Glutamatergic neuron (in vitro differentiated cells): Measurements from ENCODE around the gene FRRS1. TPM values are rescaled to one million over a fixed set of nuclear protein-coding genes. Genes with fewer than 3 reads are reported as not detected.

Experiments used
- DNase-seq: peaks from one replicate; pipeline ENCODE4 v3.0.0; 2022
- H3K27ac Mint-ChIP-seq: one replicate; pipeline ENCODE4 v1.8.0; 2020; ENCODE audit warnings: mild to moderate bottlenecking, mixed read lengths, inconsistent platforms; ENCODE audit not compliant: unreplicated experiment
- H3K27me3 Mint-ChIP-seq: one replicate; pipeline ENCODE4 v1.8.0; 2020; ENCODE audit warnings: mild to moderate bottlenecking, moderate library complexity, mixed read lengths, inconsistent platforms; ENCODE audit not compliant: unreplicated experiment
- H3K36me3 Mint-ChIP-seq: one replicate; pipeline ENCODE4 v1.8.0; 2020; ENCODE audit warnings: mild to moderate bottlenecking, mixed read lengths, inconsistent platforms; ENCODE audit not compliant: unreplicated experiment
- H3K4me1 Mint-ChIP-seq: one replicate; pipeline ENCODE4 v1.8.0; 2020; ENCODE audit warnings: mild to moderate bottlenecking, low read depth, mixed read lengths, inconsistent platforms; ENCODE audit not compliant: unreplicated experiment
- H3K4me3 Mint-ChIP-seq: one replicate; pipeline ENCODE4 v1.8.0; 2020; ENCODE audit warnings: mild to moderate bottlenecking, mixed read lengths, inconsistent platforms; ENCODE audit not compliant: unreplicated experiment
- H3K9me3 Mint-ChIP-seq: one replicate; pipeline ENCODE4 v1.8.0; 2020; ENCODE audit warnings: mild to moderate bottlenecking, moderate library complexity, mixed read lengths, inconsistent platforms; ENCODE audit not compliant: unreplicated experiment
- total RNA-seq: library from RNA; stranded (reverse); fragmentation: NEBNext Ultra II Directional; extraction: Animal tissue kit (Norgen Biotek cat#: 25700); gene quantifications from one replicate; pipeline ENCODE4 v1.2.1, GENCODE V29; 2021; ENCODE audit not compliant: unreplicated experiment
- TF ChIP-seq, protein P1 (sequence below): fragments of 200-600 bp; sonication (generic); IDR thresholded peaks from one replicate; pipeline ENCODE4 v1.5.0; 2021; ENCODE audit not compliant: partially characterized antibody, unreplicated experiment

The FRRS1 gene
- total RNA-seq, 1 donor from 2014 or later: 1.3 TPM

- H3K27me3 Mint-ChIP-seq: no peaks in the 10 kb centered on the region
- TF ChIP-seq, protein P1, sequence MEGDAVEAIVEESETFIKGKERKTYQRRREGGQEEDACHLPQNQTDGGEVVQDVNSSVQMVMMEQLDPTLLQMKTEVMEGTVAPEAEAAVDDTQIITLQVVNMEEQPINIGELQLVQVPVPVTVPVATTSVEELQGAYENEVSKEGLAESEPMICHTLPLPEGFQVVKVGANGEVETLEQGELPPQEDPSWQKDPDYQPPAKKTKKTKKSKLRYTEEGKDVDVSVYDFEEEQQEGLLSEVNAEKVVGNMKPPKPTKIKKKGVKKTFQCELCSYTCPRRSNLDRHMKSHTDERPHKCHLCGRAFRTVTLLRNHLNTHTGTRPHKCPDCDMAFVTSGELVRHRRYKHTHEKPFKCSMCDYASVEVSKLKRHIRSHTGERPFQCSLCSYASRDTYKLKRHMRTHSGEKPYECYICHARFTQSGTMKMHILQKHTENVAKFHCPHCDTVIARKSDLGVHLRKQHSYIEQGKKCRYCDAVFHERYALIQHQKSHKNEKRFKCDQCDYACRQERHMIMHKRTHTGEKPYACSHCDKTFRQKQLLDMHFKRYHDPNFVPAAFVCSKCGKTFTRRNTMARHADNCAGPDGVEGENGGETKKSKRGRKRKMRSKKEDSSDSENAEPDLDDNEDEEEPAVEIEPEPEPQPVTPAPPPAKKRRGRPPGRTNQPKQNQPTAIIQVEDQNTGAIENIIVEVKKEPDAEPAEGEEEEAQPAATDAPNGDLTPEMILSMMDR: no peak
- no peaks in the 10 kb centered on the region for H3K9me3 Mint-ChIP-seq
- no peak overlapping the region for H3K4me3 Mint-ChIP-seq
- H3K4me1 Mint-ChIP-seq: no peaks in the 10 kb centered on the region
- no peak for DNase-seq
- H3K27ac Mint-ChIP-seq: no peak overlapping the region
- no peaks in the 10 kb centered on the region for H3K36me3 Mint-ChIP-seq
Observed at GRCh38 chr1:99755664-99756063, 10.8 kb downstream of the FRRS1 start.

DNA sequence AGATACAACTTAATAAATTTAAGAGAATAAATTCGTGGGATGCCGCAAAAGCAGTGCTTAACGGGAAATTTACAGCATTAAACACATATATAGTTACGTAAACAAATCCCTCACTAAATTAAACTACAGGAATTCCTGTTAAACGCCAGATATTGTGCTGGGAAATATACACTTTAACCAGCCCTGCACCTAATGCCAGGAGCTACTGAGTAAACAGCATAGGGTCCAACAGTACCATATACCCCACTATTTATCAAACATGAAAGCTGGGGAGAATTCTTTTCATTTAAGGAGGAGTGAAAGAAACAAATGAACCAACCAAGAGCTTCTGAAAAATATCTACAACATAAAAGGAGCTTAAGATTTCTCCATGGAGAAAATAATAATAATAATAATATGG is 11.7 kb downstream of the FRRS1 start:
- no peak overlapping the region for H3K4me3 Mint-ChIP-seq
- H3K4me1 Mint-ChIP-seq: no peaks in the 10 kb centered on the region
- no peaks in the 10 kb centered on the region for H3K36me3 Mint-ChIP-seq

DNA sequence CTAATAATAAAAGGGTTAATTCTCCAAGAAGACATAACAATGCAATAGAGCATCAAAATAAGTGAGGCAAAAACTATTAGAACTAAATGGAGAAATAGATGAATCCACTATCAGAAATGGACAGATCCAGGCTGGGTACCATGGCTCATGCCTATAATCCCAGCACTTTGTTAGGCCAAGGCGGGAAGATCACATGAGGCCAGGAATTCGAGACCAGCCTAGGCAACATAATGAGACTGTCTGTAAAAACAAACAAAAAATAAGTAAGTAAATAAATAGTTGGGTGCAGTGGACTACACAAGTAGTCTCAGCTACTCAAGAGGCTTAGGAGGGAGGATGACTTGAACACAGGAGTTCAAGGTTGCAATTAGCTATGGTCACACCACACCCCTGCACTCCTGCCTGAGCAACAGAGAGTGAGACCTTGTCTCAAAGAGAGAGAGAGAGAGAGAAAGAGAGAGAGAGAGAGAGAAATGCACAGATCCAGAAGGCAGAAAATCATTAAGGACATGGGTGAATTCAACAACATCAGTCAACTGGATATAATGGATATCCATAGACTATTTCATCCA is 12.3 kb downstream of the FRRS1 start:
- Mint-ChIP-seq H3K36me3 (no peaks in the 10 kb centered on the region), H3K9me3 (no peaks in the 10 kb centered on the region), H3K27ac (no peak overlapping the region), H3K27me3 (no peaks in the 10 kb centered on the region), H3K4me3 (no peak overlapping the region), H3K4me1 (no peaks in the 10 kb centered on the region)
- TF ChIP-seq, protein P1: no peak
- DNase-seq: no peak

More for the DNA sequence above, 11.7 kb downstream of the FRRS1 start:
- TF ChIP-seq, protein P1: no peak
- no peaks in the 10 kb centered on the region for H3K27me3 Mint-ChIP-seq
- no peaks in the 10 kb centered on the region for H3K9me3 Mint-ChIP-seq
- H3K27ac Mint-ChIP-seq: no peak overlapping the region
- DNase-seq: no peak

DNA sequence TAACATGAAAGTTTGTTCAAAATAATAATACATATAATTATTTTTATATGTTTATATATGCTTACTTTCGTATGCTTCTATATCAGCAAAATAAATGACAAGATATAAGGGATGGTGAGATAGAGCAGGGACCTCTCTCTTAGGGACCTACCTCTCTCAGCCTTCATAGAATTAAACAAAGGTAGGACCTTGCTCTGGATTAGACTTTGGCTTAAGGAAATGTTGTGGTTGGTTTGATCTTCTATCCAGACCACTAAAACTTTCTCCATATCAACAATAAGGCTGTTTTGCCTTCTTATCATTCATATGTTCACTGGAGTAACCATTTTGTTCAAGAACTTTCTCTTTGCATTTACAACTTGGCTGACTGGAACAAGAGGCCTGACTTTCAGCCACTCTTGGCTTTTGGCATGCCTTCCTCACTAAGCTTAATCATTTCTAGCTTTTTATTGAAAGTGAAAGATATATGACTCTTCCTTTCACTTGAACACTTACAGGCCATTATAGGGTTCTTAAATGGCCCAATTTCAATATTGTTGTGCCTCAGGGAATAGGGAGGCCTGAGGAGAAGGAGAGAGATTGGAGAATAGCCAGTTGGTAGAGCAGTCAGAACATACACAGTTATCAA is 14.4 kb downstream of the FRRS1 start:
- Mint-ChIP-seq H3K36me3 (no peaks in the 10 kb centered on the region), H3K4me1 (no peaks in the 10 kb centered on the region), H3K27me3 (no peaks in the 10 kb centered on the region), H3K4me3 (no peak overlapping the region), H3K9me3 (no peaks in the 10 kb centered on the region), H3K27ac (no peak overlapping the region)
- TF ChIP-seq, protein P1: no peak
- no peak for DNase-seq

GRCh38 chr1:99749504-99750347 is 16.7 kb downstream of the FRRS1 start:
- no peak overlapping the region for H3K27ac Mint-ChIP-seq
- no peak for DNase-seq
- no peaks in the 10 kb centered on the region for H3K4me1 Mint-ChIP-seq
- no peak overlapping the region for H3K4me3 Mint-ChIP-seq
- TF ChIP-seq, protein P1: no peak
- H3K9me3 Mint-ChIP-seq: no peaks in the 10 kb centered on the region
- no peaks in the 10 kb centered on the region for H3K36me3 Mint-ChIP-seq
- no peaks in the 10 kb centered on the region for H3K27me3 Mint-ChIP-seq
